Astrocyte of the spinal cord (primary cell): ENCODE measurements around the gene OMA1.
"Not testable (repeated sequence)": the region's sequence is repeated elsewhere in the genome, so short reads cannot be mapped to it uniquely, and the experiment has no call there.

Experiments used
- DNase-seq: peaks from one replicate; pipeline ENCODE4 v3.0.0; 2011; ENCODE audit warnings: low read depth, low spot score
- H3K4me3 ChIP-seq: 2 replicates; pipeline ENCODE4 v1.5.1; 2011; ENCODE audit warnings: low read depth, mild to moderate bottlenecking, low read length, moderate library complexity
- in situ Hi-C: cut with HindIII; loops from 2 replicates; pipeline ENCODE4 v1.10.0; 2017; ENCODE audit warnings: low sequenced_read_pairs
- TF ChIP-seq, protein P1 (sequence below): IDR thresholded peaks from 2 replicates; pipeline ENCODE4 v1.5.1; 2012; ENCODE audit warnings: low read depth, mild to moderate bottlenecking, low read length, inconsistent platforms

OMA1 gene

DNA sequence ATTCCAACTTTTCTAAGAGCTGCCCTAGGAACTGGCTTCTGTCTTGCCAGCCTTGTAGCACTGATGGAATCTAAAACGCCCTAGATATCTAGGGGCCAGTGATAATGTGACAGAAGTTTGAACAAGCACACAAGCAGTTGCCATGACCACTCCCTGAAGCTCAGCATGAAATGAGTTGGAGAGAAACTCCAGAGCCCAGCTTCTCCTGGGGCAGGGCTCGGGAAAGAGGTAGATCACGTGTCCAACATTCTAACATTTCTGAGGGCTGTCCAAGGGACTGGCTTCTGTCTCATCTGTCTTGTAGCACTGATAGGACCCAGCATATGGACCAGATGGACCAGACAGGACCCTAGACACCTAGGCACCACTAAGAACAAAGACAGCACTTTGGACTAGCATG, 37.9 kb downstream of the OMA1 start:
- DNase-seq = no peak
- TF ChIP-seq, protein P1, sequence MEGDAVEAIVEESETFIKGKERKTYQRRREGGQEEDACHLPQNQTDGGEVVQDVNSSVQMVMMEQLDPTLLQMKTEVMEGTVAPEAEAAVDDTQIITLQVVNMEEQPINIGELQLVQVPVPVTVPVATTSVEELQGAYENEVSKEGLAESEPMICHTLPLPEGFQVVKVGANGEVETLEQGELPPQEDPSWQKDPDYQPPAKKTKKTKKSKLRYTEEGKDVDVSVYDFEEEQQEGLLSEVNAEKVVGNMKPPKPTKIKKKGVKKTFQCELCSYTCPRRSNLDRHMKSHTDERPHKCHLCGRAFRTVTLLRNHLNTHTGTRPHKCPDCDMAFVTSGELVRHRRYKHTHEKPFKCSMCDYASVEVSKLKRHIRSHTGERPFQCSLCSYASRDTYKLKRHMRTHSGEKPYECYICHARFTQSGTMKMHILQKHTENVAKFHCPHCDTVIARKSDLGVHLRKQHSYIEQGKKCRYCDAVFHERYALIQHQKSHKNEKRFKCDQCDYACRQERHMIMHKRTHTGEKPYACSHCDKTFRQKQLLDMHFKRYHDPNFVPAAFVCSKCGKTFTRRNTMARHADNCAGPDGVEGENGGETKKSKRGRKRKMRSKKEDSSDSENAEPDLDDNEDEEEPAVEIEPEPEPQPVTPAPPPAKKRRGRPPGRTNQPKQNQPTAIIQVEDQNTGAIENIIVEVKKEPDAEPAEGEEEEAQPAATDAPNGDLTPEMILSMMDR = no peak
- H3K4me3 ChIP-seq = no peak overlapping the region
- in situ Hi-C loops = no loop called here

DNA sequence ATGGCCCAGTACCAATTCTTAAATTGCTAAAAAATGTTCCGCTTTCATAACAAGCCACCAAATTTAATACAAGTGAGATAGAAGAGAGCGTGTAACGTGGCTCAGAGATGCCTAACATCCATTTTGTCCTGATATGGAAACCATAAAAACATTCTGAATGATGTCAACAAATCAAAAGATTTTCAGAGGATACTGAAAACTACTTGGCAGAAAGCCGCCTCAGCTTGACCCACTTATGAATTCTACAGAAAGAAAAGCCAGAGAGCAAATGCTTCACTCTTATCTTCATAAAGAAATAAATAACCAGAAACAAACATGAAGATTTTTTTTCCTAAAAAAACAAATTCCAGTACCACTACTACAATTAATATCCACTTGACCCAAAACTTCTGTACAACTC, 41.2 kb downstream of the OMA1 start:
- TF ChIP-seq, protein P1 = no peak
- in situ Hi-C loops = no loop called here
- no peak for DNase-seq
- no peak overlapping the region for H3K4me3 ChIP-seq

DNA sequence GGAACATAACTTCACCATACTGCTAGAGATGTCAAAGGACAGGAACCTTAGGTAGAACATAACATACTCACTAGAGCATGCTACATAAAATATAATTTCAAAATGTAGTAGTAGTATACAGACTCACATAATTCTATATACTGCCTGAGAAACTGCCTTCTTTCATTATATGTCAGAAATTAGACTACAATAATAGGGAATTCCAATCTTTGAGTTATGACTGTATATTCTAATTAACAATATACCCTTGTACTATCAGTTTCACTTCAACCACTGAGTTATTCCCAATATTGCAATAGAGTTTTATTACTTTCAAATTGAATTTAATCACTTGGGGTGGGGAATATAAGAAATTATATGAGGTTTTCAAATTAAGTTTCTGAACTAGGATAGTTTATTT, 44.0 kb downstream of the OMA1 start:
- in situ Hi-C loops = no loop called here
- H3K4me3 ChIP-seq = no peak overlapping the region
- DNase-seq = no peak
- TF ChIP-seq, protein P1 = no peak

DNA sequence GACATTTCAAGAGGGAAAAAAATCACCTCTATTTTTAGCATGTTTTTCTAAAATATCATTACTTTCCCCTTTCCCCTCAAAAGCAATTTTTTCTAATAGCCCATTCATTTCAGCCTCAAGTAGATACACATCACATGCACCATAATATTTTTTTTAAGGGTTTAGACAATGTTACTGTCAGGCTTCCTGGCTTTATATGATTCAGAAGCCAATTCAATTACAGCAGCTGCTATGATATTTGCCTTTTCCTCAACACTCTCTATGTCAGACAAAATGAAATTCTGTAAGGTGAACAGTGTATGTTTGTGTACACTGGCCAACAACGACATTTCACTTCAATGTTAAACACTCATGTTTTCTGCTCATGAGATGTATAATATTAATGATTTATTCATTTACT, 46.5 kb downstream of the OMA1 start:
- in situ Hi-C loops = no loop called here
- DNase-seq = no peak
- TF ChIP-seq, protein P1 = no peak
- no peak overlapping the region for H3K4me3 ChIP-seq

DNA sequence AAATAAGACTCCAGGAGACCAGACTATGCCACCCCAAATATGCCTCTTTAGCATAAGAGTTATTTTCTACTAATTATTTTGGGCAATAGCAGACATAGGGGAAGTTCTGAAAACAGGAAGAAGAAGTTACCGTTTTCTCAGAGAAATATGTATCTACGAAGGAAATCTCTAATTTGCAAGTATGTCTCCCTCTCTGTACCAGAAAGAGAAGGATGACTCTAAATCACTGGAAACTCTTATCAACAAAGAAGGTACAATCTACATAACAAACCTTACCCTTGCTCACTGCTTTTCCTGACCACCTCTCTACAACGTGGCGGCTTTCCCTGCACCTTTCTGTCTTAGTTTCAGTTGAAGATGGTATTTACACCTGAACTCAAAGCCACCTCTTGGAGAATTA, 49.0 kb downstream of the OMA1 start:
- in situ Hi-C loops = no loop called here
- no peak for DNase-seq
- TF ChIP-seq, protein P1 = no peak
- H3K4me3 ChIP-seq = no peak overlapping the region

DNA sequence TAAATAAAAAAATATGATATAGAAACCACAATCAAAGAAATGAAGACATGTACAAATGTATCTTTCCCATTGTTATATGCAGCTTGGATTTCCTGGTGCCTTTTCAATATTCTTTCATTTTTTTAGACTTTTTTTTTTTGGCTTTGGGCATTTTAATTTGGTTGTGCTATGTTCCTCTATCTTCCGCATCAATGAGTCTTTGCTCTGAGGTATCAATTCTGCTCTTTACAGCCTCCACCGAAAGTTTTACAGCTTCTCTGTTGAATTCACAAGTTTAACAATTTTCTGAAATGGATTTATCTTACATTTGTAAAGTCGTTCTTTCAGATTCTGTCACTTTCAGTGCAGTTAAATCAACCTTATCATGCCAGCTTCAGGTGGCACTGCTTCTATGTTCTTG, 50.5 kb downstream of the OMA1 start:
- in situ Hi-C loops = no loop called here
- H3K4me3 ChIP-seq = no peak overlapping the region
- TF ChIP-seq, protein P1 = no peak
- DNase-seq = no peak

DNA sequence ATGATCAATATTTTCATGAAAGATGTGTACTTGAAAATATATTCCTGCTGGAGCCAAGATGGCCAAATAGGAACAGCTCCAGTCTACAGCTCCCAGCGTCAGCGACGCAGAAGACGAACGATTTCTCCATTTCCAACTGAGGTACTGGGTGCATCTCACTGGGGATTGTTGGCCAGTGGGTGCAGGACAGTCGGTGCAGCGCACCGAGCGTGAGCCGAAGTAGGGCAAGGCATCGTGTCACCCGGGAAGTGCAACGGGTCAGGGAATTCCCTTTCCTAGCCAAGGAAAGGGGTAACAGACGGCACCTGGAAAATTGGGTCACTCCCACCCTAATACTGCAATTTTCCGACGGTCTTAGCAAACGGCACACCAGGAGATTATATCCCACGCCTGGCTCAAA, 57.6 kb downstream of the OMA1 start:
- H3K4me3 ChIP-seq, DNase-seq, in situ Hi-C loops: not testable (repeated sequence)
